ENCODE measurements around the gene PIK3R6.

DNA sequence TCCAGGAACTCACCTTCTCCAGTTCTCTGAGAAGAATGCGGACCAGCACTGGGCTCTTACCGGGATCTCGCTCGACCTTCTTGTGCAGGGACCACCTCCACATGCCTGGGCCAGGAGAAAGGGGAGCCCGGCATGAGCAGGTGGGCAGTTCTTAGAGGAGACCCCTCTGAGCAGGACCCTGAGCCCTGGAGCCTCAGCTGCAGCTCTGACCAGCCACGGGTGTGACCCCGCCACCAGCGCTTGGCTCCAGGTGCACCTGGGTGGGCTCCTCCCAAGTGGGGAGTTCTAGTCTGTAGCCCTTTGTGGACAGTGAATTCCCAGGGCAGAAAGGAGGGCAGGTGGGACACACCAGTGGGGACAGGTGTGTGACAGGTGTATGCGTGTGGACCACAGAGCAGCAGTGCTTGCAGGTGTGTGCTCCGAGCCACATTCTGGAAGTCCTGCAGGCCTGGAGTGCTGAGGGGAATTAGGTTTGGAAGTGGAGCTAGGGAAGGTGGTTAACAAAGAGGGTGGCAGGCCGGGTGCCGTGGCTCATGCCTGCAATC lies 28.9 kb downstream of the PIK3R6 start:
- TF ChIP-seq, protein P1, sequence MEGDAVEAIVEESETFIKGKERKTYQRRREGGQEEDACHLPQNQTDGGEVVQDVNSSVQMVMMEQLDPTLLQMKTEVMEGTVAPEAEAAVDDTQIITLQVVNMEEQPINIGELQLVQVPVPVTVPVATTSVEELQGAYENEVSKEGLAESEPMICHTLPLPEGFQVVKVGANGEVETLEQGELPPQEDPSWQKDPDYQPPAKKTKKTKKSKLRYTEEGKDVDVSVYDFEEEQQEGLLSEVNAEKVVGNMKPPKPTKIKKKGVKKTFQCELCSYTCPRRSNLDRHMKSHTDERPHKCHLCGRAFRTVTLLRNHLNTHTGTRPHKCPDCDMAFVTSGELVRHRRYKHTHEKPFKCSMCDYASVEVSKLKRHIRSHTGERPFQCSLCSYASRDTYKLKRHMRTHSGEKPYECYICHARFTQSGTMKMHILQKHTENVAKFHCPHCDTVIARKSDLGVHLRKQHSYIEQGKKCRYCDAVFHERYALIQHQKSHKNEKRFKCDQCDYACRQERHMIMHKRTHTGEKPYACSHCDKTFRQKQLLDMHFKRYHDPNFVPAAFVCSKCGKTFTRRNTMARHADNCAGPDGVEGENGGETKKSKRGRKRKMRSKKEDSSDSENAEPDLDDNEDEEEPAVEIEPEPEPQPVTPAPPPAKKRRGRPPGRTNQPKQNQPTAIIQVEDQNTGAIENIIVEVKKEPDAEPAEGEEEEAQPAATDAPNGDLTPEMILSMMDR (IDR thresholded peaks at IDR 0.05): no peak
- TF ChIP-seq POLR2A (IDR thresholded peaks at IDR 0.05): no peak
